Activated CD4-positive, CD25-positive, alpha-beta regulatory T cell treated with anti-CD3 and anti-CD28 coated beads, Interleukin-2, amount 50 U/mL, for 16 hours (primary cell): ENCODE data around the gene WNT8B.

Experiments
- DNase-seq: peaks from one replicate; pipeline ENCODE4 v3.0.0-alpha.2; 2020; ENCODE audit warnings: low read depth, low spot score

Gene WNT8B, protein sequence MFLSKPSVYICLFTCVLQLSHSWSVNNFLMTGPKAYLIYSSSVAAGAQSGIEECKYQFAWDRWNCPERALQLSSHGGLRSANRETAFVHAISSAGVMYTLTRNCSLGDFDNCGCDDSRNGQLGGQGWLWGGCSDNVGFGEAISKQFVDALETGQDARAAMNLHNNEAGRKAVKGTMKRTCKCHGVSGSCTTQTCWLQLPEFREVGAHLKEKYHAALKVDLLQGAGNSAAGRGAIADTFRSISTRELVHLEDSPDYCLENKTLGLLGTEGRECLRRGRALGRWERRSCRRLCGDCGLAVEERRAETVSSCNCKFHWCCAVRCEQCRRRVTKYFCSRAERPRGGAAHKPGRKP

DNA sequence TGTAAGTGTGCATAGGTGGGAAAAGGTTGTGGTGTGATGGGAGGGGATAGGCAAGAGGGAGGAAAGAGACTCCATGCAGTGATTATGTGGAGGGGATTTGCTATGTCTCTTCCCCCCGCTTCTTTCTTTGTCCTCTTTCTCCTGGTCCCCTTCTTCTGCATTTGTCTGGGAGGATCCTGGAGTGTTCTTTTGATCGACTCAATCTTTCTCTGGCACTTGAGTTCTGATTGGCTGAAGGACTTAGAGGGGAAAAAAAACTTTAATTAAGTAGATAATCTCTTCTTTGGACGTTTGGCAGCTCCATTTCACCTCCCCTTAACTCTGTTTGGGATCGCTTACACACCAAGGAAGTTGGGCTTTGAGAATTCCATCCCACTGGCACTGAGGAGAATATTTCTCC is at the start of gene WNT8B:
Gene WNT8B (plus strand): TSS at position 301 of the 400 bp plus-strand sequence. CDS start 160 bp downstream, outside the sequence.
- DNase-seq, result no peak

DNA sequence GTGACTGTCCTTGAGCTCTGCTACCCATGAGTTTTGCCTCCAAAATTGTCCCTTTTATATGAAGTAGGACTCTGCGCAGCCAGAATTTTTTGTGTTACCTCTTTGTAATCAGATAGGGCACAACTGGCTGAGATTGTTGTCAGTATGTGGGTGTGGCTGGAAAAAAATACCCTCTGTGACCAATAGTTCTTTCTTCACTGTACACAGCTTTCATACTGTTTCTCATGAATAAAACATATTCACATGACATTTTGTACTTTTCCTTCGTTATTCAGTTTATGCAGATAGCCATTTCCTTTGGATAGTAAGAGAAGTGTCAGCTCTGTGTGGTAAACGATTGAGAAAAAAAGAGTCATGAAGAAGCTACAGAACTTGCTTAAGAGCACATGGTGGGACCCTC is 49.6 kb upstream of the WNT8B start:
- DNase-seq, result no peak

DNA sequence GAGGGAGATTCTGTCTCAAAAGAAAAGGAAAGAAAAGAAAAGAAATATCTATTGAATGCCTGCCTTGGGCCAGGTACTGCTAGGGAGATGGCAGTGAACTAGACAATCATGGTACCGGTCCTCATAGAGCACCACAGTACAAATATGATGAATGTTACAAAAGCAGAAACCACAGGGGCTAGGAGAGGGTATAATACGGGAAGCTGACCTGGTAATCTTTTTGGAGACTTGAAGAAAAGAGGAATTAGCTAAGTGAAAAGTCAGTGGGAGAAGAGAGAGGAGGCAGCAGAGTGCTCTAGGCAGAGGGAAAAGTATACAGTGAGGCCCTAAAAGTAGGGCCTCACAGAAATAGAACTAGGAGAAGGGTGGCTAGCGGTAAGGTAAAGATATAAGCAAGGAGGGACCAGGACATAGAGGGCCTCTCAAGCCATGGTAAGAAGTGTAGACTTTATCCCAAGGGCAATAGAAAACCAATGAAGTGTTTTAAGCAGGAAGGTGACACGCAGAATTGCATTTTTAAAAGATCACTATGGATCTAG is 42.8 kb upstream of the WNT8B start:
- no peak for DNase-seq

DNA sequence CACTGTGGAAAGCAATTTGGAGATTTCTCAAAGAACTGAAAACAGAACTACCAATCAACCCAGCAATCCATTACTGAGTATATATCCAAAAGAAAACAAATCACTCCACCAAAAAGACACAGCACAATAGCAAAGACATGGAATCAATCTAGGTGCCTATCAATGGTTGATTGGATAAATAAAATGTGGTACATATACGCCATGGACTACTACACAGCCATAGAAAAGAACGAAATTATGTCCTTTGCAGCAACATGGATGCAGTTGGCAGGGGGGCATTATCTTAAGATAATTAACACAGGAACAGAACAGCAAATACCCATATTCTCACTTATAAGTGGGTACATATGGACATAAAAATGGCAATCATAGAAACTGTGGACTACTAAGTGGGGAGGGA is 35.4 kb upstream of the WNT8B start:
- no peak for DNase-seq

DNA sequence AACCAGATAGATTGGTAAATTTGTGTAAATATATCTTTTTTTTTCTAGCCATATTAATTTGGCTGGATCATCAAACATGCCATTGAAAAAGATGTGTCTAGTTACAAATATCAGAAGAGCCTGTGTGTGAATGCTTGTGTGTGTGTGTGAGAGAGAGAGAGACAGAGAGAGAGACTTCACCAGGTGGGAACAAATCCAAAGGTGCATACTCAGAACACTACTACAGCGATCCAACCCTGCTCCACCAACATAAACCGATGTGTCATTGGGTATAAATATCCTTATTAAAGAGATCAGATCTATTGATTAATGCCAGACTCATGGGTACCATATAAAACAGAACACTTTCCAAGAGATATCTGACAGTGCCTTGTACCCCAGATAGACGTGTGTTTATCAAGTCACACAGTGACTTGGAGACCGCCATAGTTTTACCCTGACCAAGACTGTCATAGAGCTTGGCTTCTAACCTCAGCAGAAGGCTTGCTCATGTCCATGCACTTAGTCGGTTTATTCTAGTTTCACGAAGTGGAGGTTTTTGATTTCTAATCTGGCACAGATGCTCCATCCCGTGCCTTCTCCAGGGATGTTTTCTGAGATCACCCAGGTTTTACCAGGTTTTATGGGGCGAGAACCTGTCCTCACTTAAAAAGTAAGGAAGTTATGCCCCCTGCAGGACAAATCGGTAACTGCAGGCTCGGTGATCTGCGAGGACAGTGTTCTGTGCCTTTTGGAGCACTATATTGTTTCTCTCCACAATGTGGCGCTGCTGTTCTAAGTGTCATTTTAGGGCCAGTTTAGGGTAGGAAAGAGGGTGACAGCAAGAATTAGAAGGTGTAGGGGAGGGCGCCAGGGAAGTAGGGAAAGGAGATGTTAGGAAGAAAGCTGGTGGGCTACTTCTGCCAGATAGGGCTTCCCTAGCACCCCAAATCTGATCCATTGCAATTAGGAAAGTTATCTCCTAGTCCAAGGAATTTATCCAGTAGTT is 29.3 kb upstream of the WNT8B start:
- DNase-seq, result peak; percentile 89

DNA sequence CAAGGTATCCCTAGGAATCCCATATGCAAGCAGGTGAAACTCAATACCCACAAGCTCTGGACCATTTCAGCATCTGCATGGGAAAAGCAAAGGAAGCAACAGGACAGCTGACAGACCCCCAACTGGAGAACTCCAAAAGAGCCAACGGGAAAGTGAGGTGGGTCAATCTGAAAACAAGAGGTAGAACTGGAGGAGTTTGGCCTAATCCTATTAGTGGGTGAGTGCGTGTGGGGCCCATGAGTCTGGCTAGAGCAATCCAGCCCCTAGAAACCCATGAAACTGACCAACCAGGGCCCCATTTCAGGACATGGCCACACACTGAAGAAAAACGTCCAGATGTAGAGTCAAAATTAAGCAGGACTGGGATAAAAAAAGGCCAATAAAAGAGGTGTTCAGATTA is 26.6 kb upstream of the WNT8B start:
- no peak for DNase-seq

DNA sequence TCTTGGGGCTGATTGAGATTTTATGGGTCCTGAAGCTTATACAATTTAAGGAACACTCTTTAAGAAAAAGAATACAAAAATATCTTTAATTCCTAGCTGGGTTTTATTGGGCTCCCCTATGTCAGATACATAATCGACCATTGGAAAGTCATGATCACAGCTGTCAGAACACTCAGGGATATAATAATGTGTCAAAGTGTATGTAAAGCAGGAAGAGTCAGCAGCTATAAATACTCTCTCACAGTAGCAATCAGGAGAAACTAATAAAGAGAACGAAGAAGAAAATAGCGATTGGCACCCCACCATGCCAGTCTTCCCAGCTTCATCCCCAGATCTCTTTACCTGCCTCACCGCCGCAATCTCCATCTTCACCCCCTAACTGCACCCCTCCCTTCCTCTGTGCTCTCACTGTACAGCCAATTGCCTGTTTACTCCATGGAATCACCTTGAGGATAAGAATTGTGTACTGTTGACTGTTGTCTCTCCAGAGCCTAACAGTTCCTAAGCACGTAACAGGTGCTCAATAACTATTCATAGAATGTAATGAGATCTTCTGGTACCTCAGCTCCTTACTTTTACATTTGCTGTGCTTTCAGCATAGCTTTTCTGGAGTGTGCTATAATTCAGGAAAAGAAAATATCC is 24.0 kb upstream of the WNT8B start:
- DNase-seq, result no peak

DNA sequence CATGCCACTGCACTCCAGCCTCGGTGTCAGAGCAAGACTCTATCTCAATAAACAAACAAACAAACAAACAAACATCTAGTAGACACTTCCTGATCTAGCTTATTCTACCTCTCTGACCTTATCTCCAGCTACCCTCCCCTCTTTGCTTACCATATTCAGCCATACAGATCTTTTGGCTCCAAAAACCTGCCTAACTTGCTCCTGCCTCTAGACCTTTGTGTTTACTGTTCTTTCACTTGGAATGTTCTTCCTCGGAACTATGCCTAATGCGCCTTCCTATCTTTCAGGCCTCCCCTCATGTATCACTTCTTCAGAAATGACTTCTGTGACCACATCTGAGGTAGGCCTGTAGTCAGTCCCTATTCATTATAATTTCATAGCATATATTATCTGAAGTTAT is 20.3 kb upstream of the WNT8B start:
- DNase-seq, result no peak

DNA sequence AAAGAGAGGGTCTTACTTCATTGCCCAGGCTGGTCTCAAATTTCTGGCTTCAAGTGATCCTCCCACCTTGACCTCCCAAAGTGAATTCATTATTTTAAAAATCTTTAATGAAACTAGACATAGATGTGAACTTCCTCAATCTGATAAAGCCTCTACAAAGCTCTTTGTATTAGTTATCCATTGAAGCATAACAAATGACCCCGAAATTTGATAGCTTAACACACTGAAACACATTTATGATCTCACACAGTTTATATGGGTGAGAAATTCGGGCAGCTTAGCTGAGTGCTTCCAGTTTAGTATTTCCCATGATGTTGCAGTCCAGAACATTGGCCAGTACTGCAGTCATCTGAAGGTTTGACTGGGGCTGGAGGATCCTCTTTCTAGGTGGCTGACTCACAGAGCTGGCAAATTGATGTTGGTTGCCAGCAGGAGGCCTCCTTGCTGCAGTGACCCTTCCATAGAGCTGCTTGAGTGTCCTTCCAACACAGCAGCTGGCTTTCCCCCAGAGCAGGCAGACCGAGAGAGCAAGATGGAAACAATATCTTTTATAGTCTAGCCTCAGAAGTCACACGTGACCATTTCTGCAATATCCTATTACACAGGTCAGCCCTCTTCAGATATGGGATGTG is 16.6 kb upstream of the WNT8B start:
- no peak for DNase-seq

DNA sequence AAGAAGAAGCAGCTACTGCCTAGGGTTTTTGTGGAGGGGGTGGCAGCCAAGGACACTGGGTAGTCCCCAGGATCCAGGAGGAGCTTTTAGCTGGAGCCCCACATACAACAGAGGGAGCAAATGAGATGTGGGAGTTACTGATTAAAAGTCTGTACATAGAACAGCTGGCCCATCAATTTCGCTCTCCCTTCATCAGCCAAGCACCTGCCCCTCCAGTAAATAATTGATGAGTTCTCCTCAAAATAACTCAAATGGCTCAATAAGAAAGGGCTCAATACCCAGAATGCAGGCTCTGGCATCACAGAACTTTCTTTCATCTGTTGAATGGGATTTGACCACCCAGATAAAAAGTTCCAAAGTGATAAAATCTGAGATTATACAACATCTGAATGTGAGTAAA is 15.1 kb upstream of the WNT8B start:
- no peak for DNase-seq

DNA sequence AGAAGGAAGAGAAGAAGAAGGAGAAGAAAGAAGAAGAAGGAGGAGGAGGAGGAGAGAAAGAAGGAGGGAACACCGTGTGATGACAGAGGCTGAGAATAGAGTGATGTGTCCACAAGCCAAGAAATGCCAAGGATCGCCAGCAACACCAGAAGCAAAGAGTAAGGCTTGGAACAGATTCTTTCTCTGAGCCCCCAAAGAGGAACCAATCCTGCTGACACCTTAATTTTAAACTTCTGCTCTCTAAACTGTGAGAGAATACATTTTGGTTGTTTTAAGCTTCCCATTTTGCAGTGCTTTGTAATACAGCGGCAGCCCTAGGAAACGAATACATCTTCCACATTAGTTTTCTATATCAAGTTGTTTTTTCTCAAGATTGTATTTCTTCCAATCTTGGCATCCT is 13.9 kb upstream of the WNT8B start:
- no peak for DNase-seq

DNA sequence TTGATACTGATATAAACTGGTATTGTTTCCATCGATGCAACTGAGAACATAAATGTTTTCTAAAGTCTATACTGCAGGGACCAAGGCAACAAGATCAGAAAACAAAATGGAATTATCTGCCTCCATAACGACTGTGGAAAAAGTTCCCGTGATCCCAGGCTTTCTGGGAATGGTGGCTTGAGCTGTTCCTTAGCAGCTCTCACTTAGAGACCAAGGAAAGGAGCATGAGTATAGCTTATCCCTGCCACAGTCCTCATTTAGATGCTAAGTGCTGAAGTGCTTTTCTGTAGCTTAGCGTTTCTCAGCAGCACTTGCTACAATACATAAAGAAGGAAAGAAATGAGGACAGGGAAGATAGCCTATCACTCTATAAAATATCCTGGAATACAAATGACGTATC is 5.5 kb downstream of the WNT8B start:
- DNase-seq, result no peak

DNA sequence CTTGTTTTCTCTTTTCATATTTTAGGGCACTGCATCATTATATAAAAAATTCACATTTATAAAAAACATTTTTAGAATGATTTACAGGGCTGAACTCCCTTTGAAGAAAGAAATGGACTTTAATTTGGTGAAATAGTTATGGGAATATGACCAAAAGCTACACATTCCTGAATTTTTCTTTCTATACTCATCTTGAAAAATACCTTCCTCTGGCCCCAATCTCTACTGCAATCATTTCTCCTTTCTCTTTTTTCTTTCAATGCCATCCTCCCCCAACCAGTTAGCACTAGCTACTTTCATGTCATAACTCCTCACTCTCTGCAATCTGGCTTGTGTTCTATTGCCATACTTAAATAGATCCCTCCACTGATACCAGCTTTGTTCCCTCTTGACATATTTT is 6.2 kb downstream of the WNT8B start:
- no peak for DNase-seq

DNA sequence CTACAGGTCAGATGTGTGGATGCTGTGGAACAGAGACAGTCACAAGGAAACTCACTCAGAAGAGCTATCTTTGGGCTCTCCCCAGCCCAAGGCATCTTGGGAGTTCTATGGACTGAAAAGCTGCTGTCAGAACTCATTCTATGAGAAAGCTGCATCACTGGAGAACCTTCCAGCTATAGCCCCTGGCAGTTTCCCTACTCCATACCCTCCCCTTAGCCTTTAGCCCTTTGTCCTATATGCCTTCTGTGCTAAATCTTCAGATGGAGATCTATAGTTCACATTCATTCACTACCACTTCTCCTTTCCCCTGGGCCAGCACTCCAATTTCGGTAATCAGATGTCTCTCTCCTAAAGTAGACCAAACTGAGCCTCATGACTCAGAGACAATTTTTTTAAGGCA is 6.9 kb downstream of the WNT8B start:
- DNase-seq, result no peak

DNA sequence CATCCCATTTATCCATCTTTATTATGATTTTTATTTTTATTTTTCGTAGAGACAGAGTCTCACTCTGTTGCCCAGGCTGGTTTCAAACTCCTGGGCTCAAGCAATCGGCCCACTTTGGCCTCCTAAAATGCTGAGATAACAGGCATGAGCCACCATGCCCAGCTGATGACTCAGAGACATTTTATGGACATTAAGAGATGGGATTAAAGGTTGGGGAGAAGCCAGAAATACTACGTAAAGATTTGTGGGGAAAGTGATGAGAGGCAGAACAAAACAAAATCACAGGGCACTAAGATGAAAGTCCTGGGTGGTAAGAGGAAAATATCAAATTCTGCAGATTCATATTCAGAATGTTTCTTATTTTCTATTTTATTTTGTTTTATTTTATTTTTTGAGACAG is 7.6 kb downstream of the WNT8B start:
- DNase-seq, result no peak

DNA sequence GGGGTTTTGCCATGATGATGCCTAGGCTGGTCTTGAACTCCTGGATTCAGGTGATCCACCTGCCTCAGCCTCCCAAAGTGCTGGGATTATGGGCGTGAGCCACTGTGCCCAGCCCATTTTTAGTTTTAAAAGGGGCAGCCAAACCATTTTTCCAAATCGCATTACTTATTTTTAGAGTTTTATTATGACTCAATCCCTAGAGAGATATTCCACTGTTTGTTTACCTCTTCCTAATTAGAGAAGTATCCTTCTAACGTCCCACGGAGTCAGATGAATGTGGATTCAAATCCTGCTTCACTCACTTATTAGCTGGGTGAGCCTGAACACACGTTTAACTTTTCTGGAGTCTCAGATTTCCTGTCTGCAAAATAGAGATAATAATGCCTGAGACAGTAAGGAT is 15.2 kb downstream of the WNT8B start:
- DNase-seq, result no peak

DNA sequence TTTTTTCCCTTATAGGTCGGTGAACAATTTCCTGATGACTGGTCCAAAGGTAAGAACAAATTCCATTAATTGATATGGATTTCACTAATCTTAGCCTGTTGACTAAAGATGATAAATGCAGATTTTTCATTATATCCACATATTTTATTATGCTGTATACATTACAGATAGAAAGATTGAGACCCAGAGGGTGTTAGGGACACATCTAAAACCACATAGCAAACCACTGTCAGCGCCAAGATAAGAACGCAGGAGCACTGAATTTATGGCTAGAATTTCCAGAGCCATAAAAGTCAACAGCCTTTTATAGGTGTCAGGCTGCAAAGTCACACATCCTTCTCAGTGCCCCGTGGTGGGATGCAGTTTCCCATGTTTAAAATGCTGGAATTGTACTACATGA is 16.2 kb downstream of the WNT8B start:
- no peak for DNase-seq

DNA sequence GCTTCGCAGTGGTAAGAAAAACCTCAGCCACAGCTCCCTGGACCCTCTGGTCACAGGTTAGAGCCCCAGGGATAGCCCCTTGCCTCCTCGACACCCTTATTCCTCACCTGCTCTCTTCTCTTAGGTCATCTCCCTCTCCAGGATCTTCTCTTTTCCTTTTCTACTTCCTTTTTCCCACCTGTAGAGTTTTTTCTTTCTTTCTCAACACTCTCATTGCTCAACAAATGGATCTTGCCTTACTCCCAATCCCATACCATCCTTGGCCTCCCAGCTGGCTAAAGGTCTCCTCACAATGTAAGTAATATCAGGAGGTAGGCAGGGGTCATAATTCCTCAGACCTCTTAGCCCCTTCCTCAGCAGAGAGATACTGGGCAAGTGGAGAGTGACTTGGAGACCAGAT is 17.2 kb downstream of the WNT8B start:
- DNase-seq, result no peak

DNA sequence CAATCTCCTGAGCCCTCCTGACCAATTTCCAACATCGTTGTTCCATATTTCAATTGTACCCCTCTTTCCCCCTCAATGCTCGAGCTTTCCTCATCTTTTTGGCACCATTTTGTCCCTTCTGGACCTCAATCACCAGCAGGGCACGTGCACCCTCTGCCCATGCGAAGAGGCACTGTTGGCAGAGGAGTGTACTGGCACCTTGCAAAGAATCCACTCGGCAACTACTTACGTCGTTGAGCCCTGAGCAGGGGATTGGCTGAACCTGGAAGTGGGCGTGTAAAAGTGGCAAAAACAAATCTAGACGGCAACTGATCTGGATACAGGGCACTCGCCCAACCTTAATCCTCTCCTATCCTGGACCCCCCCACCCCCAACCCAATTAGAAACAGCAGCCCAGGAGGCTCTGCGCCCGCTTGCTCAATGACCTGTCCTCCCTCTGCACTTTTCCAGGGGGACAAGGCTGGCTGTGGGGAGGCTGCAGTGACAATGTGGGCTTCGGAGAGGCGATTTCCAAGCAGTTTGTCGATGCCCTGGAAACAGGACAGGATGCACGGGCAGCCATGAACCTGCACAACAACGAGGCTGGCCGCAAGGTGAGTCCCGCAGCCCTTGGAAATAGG is 18.8 kb downstream of the WNT8B start:
- peak; percentile 84 for DNase-seq

DNA sequence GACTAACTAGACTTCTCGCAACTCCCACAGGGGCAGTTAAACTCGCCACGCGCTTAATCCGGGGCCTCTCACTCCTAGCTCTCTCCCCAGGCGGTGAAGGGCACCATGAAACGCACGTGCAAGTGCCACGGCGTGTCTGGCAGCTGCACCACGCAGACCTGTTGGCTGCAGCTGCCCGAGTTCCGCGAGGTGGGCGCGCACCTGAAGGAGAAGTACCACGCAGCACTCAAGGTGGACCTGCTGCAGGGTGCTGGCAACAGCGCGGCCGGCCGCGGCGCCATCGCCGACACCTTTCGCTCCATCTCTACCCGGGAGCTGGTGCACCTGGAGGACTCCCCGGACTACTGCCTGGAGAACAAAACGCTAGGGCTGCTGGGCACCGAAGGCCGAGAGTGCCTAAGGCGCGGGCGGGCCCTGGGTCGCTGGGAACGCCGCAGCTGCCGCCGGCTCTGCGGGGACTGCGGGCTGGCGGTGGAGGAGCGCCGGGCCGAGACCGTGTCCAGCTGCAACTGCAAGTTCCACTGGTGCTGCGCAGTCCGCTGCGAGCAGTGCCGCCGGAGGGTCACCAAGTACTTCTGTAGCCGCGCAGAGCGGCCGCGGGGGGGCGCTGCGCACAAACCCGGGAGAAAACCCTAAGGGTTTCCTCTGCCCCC is 19.5 kb downstream of the WNT8B start:
- DNase-seq, result peak; percentile 34

DNA sequence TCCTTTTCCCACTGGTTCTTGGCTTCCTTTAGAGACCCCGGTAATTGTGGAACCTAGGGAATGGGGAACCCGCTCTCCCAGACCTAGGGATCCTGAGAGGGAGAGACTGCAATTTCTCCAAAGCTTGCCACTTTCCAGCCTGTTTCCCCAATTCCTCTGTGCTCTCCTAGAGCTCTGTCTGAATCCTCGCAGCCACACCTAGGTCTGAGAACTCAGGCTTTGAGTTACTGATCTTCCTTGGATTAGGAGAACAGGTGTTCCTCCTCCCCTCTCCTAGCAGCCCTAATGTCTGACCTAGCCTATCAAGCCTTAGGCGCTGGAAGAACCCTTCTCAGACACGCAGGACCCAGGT is 20.0 kb downstream of the WNT8B start:
- DNase-seq, result no peak
